ENCODE measurements around the gene CACNB3.

DNA sequence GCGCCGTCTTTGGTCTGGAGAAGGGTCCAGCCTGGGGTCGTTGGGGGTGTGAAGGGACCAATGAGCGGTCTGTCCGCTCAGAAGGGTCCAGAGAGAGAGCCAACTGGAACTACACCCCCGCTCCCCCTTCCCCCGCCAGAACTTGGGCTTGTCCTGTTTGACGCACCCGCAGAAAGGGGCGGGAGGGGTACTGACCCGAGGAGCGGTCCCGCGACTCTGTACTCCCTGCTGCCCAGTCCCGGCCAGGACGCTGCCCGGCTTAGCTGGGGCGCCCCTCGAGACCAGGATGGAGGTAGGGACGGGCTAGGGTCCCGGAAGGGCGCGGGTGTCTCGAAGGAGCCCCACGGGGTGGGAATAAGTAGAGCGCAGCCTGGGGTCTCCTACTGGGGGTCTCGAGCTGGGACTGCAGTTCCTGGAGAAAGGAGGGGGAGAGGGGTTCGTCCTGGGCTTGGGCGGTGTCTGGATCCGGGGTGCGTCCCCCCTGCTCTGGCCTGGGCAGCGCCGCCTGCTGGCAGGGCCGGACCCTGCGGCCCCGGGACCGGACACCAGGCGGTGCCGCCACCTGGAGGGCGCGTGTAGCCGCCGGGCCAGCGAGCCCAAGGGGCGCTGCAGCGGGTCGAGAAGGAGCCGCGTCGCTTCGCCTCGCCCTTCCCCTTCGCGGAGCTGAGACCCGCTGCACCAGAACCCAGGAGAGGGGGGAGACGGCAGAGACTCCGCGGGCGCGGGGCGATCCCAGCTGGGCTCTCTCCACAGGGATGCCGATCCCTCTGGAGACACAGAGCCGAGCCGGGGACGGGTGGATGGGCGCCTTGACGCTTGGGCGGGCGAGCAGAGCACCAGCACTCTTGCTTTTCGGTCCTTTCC lies 3.8 kb upstream of the CACNB3 start:
- TF ChIP-seq, protein P1, sequence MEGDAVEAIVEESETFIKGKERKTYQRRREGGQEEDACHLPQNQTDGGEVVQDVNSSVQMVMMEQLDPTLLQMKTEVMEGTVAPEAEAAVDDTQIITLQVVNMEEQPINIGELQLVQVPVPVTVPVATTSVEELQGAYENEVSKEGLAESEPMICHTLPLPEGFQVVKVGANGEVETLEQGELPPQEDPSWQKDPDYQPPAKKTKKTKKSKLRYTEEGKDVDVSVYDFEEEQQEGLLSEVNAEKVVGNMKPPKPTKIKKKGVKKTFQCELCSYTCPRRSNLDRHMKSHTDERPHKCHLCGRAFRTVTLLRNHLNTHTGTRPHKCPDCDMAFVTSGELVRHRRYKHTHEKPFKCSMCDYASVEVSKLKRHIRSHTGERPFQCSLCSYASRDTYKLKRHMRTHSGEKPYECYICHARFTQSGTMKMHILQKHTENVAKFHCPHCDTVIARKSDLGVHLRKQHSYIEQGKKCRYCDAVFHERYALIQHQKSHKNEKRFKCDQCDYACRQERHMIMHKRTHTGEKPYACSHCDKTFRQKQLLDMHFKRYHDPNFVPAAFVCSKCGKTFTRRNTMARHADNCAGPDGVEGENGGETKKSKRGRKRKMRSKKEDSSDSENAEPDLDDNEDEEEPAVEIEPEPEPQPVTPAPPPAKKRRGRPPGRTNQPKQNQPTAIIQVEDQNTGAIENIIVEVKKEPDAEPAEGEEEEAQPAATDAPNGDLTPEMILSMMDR (IDR thresholded peaks at IDR 0.05), result peak; percentile 96
- TF ChIP-seq EZH2phosphoT487 (IDR thresholded peaks at IDR 0.05), result no peak

Data from neural progenitor cell (in vitro differentiated cells).